ENCODE data around the gene TBC1D13.
A peak's percentile ranks its signal among the peaks of the same experiment; 100 is the strongest.

The TBC1D13 gene

GRCh38 chr9:128825923-128826700, 39.1 kb downstream of the TBC1D13 start:
- DNase-seq (ENCODE audit: low read depth in 2 of 2): no peak
- TF ChIP-seq, protein P1, sequence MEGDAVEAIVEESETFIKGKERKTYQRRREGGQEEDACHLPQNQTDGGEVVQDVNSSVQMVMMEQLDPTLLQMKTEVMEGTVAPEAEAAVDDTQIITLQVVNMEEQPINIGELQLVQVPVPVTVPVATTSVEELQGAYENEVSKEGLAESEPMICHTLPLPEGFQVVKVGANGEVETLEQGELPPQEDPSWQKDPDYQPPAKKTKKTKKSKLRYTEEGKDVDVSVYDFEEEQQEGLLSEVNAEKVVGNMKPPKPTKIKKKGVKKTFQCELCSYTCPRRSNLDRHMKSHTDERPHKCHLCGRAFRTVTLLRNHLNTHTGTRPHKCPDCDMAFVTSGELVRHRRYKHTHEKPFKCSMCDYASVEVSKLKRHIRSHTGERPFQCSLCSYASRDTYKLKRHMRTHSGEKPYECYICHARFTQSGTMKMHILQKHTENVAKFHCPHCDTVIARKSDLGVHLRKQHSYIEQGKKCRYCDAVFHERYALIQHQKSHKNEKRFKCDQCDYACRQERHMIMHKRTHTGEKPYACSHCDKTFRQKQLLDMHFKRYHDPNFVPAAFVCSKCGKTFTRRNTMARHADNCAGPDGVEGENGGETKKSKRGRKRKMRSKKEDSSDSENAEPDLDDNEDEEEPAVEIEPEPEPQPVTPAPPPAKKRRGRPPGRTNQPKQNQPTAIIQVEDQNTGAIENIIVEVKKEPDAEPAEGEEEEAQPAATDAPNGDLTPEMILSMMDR (IDR thresholded peaks at IDR 0.05; ENCODE audit: low read depth, low read length): peak; percentile 20
- H3K4me3 ChIP-seq (replicated peaks in 1 of 2; ENCODE audit: low read depth in 2 of 2, low read length in 2 of 2): no peak overlapping the region

DNA sequence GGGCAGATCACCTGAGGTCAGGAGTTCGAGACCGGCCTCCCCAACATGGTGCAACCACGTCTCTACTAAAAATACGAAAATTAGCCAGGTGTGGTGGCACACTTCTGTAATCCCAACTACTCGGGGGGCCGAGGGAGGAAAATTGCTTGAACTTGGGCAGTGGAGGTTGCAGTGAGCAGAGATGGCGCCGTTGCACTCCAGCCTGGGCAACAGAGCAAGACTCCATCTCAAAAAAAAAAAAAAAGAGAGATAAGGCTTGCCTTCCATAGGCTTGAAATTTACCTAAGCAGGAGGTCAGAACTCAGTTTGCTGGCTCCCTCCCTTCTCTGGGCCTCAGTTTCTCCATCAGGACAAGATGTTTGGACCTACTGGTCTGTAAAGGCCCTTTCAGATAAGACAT, 41.2 kb downstream of the TBC1D13 start:
- TF ChIP-seq, protein P1 (IDR thresholded peaks at IDR 0.05; ENCODE audit: low read depth, low read length): no peak
- H3K4me3 ChIP-seq (replicated peaks in 1 of 2; ENCODE audit: low read depth in 2 of 2, low read length in 2 of 2): peak overlapping the region in 1 of 2 donors; percentile 94
- DNase-seq (ENCODE audit: low read depth in 2 of 2): no peak

DNA sequence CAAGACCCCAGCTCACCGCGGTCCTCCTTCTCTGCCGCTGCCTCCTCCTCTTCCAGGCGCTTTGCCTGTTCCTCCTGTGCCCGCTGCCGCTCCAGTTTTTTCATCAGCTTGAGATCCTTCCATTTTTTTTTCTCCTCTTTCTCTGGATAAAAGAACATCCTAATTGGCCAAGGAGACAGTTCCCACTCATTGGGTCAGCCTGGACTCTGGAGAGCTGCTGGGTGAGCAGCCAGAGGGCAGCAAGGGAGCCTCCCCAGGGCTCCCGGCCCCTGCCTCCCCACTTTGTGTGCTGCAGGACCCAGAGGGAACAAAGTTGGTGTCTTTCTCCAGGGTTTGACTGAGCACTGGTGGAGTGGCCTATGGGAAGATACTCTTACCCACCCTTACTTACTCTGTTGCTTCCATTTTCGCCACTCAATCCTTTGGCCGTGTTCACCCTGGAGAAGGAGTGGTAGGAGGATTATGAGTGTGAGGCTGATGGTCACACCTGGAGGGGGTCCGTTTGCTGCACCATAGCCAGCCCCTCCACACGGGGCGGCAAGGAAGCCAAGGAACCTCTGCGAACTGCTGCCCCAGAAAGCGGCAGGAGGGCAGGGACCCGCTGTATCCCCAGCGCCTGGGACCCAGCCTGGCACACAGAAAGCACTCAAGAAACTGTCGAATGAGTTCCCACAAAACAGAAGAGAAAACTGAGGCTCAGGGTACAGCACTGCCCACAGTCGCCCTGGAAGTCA, 41.8 kb downstream of the TBC1D13 start:
- H3K4me3 ChIP-seq (replicated peaks in 1 of 2; ENCODE audit: low read depth in 2 of 2, low read length in 2 of 2): peak overlapping the region; percentile 86 to 94
- no peak for DNase-seq (ENCODE audit: low read depth in 2 of 2)
- TF ChIP-seq, protein P1 (IDR thresholded peaks at IDR 0.05; ENCODE audit: low read depth, low read length): no peak

DNA sequence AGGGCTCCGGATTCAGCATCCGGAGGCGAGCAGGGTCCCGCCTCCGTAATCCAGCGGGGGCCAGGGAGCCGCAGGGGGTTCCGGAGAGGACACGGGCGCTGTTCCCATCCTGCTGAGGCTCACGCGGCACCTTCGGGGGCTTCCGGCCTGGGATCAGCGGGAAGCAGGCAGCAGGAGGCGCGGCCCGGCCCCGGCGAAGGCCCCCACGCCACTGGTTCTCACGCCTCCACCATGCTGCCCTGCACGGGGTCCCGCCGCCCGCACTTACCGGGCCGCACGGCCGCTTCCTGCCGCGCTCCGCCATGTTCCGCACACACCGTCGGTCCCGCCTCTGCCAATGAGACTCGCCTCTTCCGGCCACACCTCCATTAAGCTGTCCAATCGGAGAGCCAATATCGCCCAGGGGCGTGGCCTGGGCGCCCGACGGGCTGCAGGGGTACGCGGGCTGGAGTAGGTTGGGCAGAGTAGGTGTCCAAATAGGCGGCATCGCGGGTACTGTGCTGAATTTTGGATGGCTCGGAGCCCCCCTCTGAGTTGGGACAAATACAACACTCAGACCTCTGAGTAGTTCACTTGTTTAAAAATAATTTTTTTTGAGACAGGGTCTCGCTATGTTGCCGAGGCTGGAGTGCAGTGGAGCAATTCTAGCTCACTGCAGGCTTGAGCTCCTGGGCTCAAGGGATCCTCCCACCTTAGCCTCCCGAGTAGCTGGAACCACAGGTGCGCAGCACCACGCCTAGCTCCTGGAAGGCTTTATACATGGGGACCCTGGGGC, 42.6 kb downstream of the TBC1D13 start, which contains the start of gene SPOUT1:
Gene SPOUT1, minus strand, starts transcription at position 318 of the 775 bp plus-strand sequence. Its CDS starts 14 bp downstream, at position 304.
- peak within 1 kb of the TSS; percentile 86 to 94 for H3K4me3 ChIP-seq (replicated peaks in 1 of 2; ENCODE audit: low read depth in 2 of 2, low read length in 2 of 2)
- peak; percentile 89 to 91 for DNase-seq (ENCODE audit: low read depth in 2 of 2)
- TF ChIP-seq, protein P1 (IDR thresholded peaks at IDR 0.05; ENCODE audit: low read depth, low read length): no peak

- TF ChIP-seq, protein P1 (IDR thresholded peaks at IDR 0.05; ENCODE audit: low read depth, low read length): no peak
- DNase-seq (ENCODE audit: low read depth in 2 of 2): no peak
- no peak overlapping the region for H3K4me3 ChIP-seq (replicated peaks in 1 of 2; ENCODE audit: low read depth in 2 of 2, low read length in 2 of 2)
Observed at GRCh38 chr9:128833696-128834095, 46.6 kb downstream of the TBC1D13 start.
